CD4-positive, alpha-beta T cell treated with Interferon gamma for 1 hour (primary cell): ENCODE data around the gene MNT.

Experiments
- DNase-seq: peaks from one replicate; pipeline ENCODE4 v3.0.0-alpha.2; 2020

MNT gene

GRCh38 chr17:2394775-2395201 lies 6.1 kb downstream of the MNT start:
- no peak for DNase-seq

- no peak for DNase-seq
Measured at GRCh38 chr17:2393954-2394749, 6.7 kb downstream of the MNT start.

GRCh38 chr17:2393174-2393953 lies 7.5 kb downstream of the MNT start:
- DNase-seq: peak; percentile 93

- peak; percentile 95 for DNase-seq
Measured at GRCh38 chr17:2392252-2393173, 8.3 kb downstream of the MNT start.

- DNase-seq: no peak
Measured at GRCh38 chr17:2391597-2392251, 9.1 kb downstream of the MNT start.

- no peak for DNase-seq
Measured at GRCh38 chr17:2390199-2390836, 10.5 kb downstream of the MNT start.

GRCh38 chr17:2388683-2389055 lies 12.2 kb downstream of the MNT start:
- no peak for DNase-seq

GRCh38 chr17:2388020-2388682 lies 12.7 kb downstream of the MNT start:
- DNase-seq: no peak

GRCh38 chr17:2387086-2388019 lies 13.5 kb downstream of the MNT start:
- no peak for DNase-seq

GRCh38 chr17:2386400-2387085 lies 14.3 kb downstream of the MNT start:
- DNase-seq: no peak

- no peak for DNase-seq
Measured at GRCh38 chr17:2385240-2386210, 15.3 kb downstream of the MNT start.

- DNase-seq: no peak
Measured at GRCh38 chr17:2384439-2385127, 16.3 kb downstream of the MNT start.

- no peak for DNase-seq
Measured at GRCh38 chr17:2383628-2384167, 17.2 kb downstream of the MNT start.

GRCh38 chr17:2380950-2381649 lies 19.8 kb downstream of the MNT start:
- DNase-seq: no peak

GRCh38 chr17:2380226-2380922 lies 20.5 kb downstream of the MNT start:
- no peak for DNase-seq
